Right atrium auricular region (tissue), 2 donors: ENCODE data around the gene TESPA1. TPM values are rescaled to one million over a fixed set of nuclear protein-coding genes. Genes with fewer than 3 reads are reported as not detected.

Experiments
- DNase-seq: peaks from one replicate; pipeline ENCODE4 v3.0.0-alpha.2; 2019; ENCODE audit warnings: low spot score
- H3K27ac ChIP-seq, 2 donors: fragments of 200-600 bp; sonication (generic); 1 replicate in 1 of 2; 2 replicates in 1 of 2; pipeline ENCODE4 v1.5.1; 2016 to 2019
- H3K27me3 ChIP-seq, 2 donors: fragments of 200-600 bp; sonication (generic); one replicate each; pipeline versions ENCODE4 v1.5.1 to v1.6.0; 2017 to 2019
- H3K36me3 ChIP-seq: fragments of 200-600 bp; sonication (generic); one replicate; pipeline ENCODE4 v1.5.1; 2016
- H3K4me1 ChIP-seq, 2 donors: fragments of 200-600 bp; sonication (generic); one replicate each; pipeline versions ENCODE4 v1.5.1 to v1.6.0; 2017 to 2019
- H3K4me3 ChIP-seq, 2 donors: fragments of 200-600 bp; sonication (generic); 1 replicate in 1 of 2; 2 replicates in 1 of 2; pipeline ENCODE4 v1.5.1; 2017 to 2019; ENCODE audit warnings: mild to moderate bottlenecking in 1 of 2, moderate library complexity in 1 of 2
- H3K9me3 ChIP-seq, 2 donors: fragments of 200-600 bp; sonication (generic); one replicate each; pipeline ENCODE4 v1.5.1; 2019
- CTCF ChIP-seq, 2 donors: fragments of 200-600 bp; sonication (generic); IDR thresholded peaks; one replicate each; pipeline ENCODE4 v1.5.1; 2019; ENCODE audit warnings: antibody characterized with exemption in 2 of 2
- total RNA-seq, 2 donors: library from RNA; depleted of rRNA; stranded (reverse); fragments of >200 nt; gene quantifications; one replicate each; pipeline ENCODE4 v1.1.0, GENCODE V29; 2016

Gene TESPA1
- total RNA-seq, result under 1 TPM in 1 of 2 donors, not detected in 1; 0.19 TPM

GRCh38 chr12:54984658-54985376 is at the start of gene TESPA1:
TESPA1 (minus strand) TSS chr12:54984762; CDS start chr12:54974562, 10,200 bp downstream.
- peak; percentile 60 for DNase-seq
- H3K4me3 ChIP-seq, result no peak within 1 kb of the TSS

GRCh38 chr12:55034218-55034617 is 49.7 kb upstream of the TESPA1 start:
- H3K4me1 ChIP-seq, result no peaks in the 10 kb centered on the region
- no peak for DNase-seq
- TF ChIP-seq CTCF (IDR thresholded peaks at IDR 0.05), result no peak
- no peak overlapping the region for H3K4me3 ChIP-seq
- no peaks in the 10 kb centered on the region for H3K27me3 ChIP-seq
- no peak overlapping the region for H3K27ac ChIP-seq
- H3K36me3 ChIP-seq, result no peaks in the 10 kb centered on the region
- H3K9me3 ChIP-seq, result no peaks in the 10 kb centered on the region

More at GRCh38 chr12:54984658-54985376, at the start of gene TESPA1:
- Histone ChIP-seq H3K27me3 (no peaks in the 10 kb centered on the region), H3K9me3 (no peaks in the 10 kb centered on the region), H3K4me1 (peaks cover 0 to 11% of the 10 kb centered on the region in 2 donors), H3K27ac (no peak within 1 kb of the TSS), H3K36me3 (no peaks in the 10 kb centered on the region)
- no peak for TF ChIP-seq CTCF (IDR thresholded peaks at IDR 0.05)

- Histone ChIP-seq H3K27me3 (no peaks in the 10 kb centered on the region), H3K9me3 (no peaks in the 10 kb centered on the region), H3K4me3 (no peak overlapping the region), H3K4me1 (no peaks in the 10 kb centered on the region), H3K36me3 (no peaks in the 10 kb centered on the region), H3K27ac (no peak overlapping the region)
- DNase-seq, result no peak
- TF ChIP-seq CTCF (IDR thresholded peaks at IDR 0.05), result no peak
These were observed 40.9 kb upstream of the TESPA1 start for GRCh38 chr12:55025508-55025907.

GRCh38 chr12:55024575-55024974 is 40.0 kb upstream of the TESPA1 start:
- Histone ChIP-seq H3K4me1 (no peaks in the 10 kb centered on the region), H3K27ac (no peak overlapping the region), H3K36me3 (no peaks in the 10 kb centered on the region), H3K4me3 (no peak overlapping the region), H3K9me3 (no peaks in the 10 kb centered on the region), H3K27me3 (no peaks in the 10 kb centered on the region)
- no peak for DNase-seq
- no peak for TF ChIP-seq CTCF (IDR thresholded peaks at IDR 0.05)

GRCh38 chr12:55019784-55020183 is 35.2 kb upstream of the TESPA1 start, which contains the start of gene NEUROD4:
NEUROD4 (plus strand) TSS chr12:55019974; CDS start chr12:55026440, 6,466 bp downstream.
- no peaks in the 10 kb centered on the region for H3K9me3 ChIP-seq
- no peak for DNase-seq
- no peaks in the 10 kb centered on the region for H3K27me3 ChIP-seq
- no peak for TF ChIP-seq CTCF (IDR thresholded peaks at IDR 0.05)
- no peak within 1 kb of the TSS for H3K27ac ChIP-seq
- H3K4me1 ChIP-seq, result no peaks in the 10 kb centered on the region
- H3K4me3 ChIP-seq, result no peak within 1 kb of the TSS
- H3K36me3 ChIP-seq, result no peaks in the 10 kb centered on the region
